Astrocyte of the cerebellum (primary cell): ENCODE measurements around the gene KCNJ9.
A peak's percentile ranks its signal among the peaks of the same experiment; 100 is the strongest.

Experiments used
- DNase-seq: peaks from one replicate; pipeline ENCODE4 v3.0.0-alpha.2; 2011; ENCODE audit warnings: low read depth
- H3K4me3 ChIP-seq: 2 replicates; pipeline ENCODE4 v1.5.1; 2011; ENCODE audit warnings: mild to moderate bottlenecking, low read depth, low read length, moderate library complexity
- CTCF ChIP-seq: IDR thresholded peaks from 2 replicates; pipeline ENCODE4 v1.5.1; 2012; ENCODE audit warnings: low read length, low read depth, moderate library complexity, mild to moderate bottlenecking; ENCODE audit errors: missing control alignments
- in situ Hi-C: cut with HindIII; loops from 2 replicates; pipeline ENCODE4 v1.10.0; 2017; ENCODE audit warnings: low sequenced_read_pairs

The KCNJ9 gene

DNA sequence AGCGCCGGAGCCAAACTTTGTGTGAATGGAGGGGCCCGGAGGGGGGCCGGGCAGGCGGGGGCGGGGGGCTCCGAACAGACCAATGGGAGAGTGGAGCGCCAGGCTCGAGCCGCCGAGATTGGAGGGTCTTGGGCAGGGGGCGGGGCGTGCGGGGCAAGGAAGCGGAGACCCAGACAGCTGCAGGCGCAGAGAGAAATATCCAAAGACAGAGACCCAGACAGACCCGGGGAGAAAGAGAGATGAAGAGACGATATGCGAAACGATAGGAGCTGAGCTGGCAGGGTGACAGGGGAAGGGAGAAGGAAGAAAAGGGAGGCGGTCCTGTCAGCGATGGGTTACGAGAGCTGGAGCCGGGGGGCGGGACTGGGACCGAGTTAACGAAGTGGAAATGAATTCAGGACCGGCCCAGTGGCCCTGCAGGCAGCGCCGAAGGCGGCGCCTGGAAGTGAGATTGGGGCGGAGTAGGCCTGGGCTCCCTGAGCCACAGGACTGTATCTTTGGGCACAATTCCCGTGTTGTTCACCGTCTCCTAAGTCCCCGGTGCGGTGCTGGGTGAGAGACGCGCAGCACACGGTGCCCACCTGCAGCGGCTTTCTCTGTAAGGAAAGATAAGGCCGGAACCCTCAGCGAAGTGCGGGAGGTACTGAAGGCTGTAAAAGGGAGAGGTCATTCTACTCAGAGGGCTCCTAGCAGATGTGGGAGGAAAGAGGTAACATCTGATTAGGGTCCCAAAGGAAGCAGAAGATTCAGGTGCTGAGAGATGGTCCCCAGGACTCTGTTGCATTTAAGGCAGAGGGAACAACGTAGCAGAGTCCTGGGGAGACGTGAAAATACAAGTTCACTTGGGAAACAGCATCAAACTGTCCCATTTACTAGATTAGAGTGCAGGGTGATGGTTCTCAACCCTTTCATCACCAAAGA, 10.8 kb upstream of the KCNJ9 start:
- TF ChIP-seq CTCF, result no peak
- in situ Hi-C loops, result no loop called here
- peak overlapping the region; percentile 43 for H3K4me3 ChIP-seq
- peak; percentile 18 for DNase-seq

DNA sequence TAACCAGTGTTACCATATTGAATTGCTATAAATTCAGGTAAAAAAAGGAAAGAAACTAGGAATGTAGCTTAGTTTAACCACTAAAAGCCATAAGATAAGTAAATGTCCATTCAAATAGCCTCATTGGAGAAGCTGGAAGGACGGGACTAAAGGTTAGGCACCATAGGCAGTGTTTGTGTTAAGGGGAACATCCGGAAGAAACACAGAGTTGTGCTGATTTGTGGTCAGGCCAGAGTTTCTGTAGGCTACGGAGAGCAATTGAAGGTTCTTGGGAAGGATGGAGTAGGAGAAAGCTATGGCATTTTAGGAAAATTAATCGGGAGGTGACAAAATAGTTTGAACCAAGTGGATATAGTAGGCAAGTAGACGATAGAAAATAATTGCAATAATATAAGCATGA, 10.0 kb upstream of the KCNJ9 start:
- TF ChIP-seq CTCF, result no peak
- no peak overlapping the region for H3K4me3 ChIP-seq
- no peak for DNase-seq
- in situ Hi-C loops, result no loop called here

- no peak for DNase-seq
- TF ChIP-seq CTCF, result no peak
- in situ Hi-C loops, result no loop called here
- H3K4me3 ChIP-seq, result no peak overlapping the region
Observed at GRCh38 chr1:160074865-160075264, 6.5 kb upstream of the KCNJ9 start.

DNA sequence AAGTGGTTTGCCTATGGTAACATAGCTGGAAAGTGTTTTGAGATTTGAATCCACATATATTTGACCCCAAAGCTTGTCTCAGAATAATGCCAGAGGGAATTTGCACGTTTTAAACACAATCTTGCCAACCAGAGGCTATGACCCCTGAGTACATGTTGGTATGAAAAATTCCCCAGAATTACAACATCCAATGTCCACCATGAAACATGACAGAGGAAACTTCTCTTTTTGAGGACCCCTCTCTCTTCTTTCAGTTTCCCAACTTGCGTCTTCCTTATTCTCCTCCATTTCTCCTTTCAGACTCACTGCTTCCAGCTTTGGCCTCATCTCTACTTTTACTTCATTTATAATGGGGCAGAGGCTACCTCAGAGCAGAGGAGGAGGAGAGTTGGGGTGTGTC, 5.5 kb upstream of the KCNJ9 start:
- TF ChIP-seq CTCF, result no peak
- DNase-seq, result no peak
- H3K4me3 ChIP-seq, result no peak overlapping the region

DNA sequence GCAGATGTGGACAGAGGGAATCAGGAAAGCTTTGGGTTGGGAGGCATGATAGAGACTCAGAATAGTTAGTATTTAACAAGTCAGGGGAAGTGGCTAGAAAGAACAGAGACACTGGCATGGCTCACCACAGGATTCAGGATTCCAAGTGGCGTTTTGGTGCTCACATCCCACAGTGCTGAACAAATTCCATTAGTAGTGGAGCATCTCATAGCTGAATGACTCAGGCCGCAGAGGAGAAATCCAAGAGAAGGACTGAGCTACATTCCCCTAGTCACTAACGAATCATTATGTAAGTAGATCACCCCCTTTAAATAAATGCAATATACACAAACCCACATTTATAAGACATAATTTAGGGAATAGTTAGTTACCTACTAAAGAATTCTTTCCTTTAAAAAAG, 5.0 kb upstream of the KCNJ9 start:
- TF ChIP-seq CTCF, result no peak
- in situ Hi-C loops, result no loop called here
- no peak overlapping the region for H3K4me3 ChIP-seq
- DNase-seq, result peak; percentile 59

More for the DNA sequence above, 5.5 kb upstream of the KCNJ9 start:
- in situ Hi-C loops, result no loop called here

DNA sequence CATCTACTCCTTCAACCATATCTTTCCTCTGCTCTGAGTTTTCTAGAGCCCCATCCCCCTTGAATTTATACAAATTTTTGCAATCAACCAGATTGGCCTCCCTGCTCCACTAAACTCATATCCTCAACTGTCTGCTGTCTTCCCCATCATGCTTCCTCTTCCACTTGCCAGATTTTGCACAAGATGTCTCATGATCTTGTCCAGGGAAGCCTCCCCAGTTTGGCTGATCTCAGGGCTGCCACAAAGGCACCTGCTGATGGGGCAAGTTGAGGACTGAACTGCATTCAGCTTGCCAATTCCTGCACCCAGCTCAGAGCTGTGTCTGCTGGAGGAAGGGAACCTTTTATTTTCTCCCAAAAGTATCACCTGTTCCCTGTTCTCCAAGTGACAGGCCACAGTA, 3.9 kb upstream of the KCNJ9 start:
- no peak for DNase-seq
- in situ Hi-C loops, result no loop called here
- TF ChIP-seq CTCF, result no peak
- H3K4me3 ChIP-seq, result no peak overlapping the region
